22Rv1 (cell line): ENCODE results near the gene ADIPOQ.
A peak's percentile ranks its signal among the peaks of the same experiment; 100 is the strongest.
"Not testable (repeated sequence)": the region's sequence is repeated elsewhere in the genome, so short reads cannot be mapped to it uniquely, and the experiment has no call there.

ENCODE experiments used
- H3K27ac ChIP-seq: fragments of 450-650 bp; 2 replicates; pipeline ENCODE4 v1.5.1; 2017
- CTCF ChIP-seq: fragments of 450-650 bp; IDR thresholded peaks from 2 replicates; pipeline ENCODE4 v1.5.1; 2017; ENCODE audit warnings: mild to moderate bottlenecking
- ZFX ChIP-seq: fragments of 450-650 bp; IDR thresholded peaks from 2 replicates; pipeline ENCODE4 v1.6.1; 2017; ENCODE audit warnings: antibody characterized with exemption, borderline replicate concordance

ADIPOQ gene

GRCh38 chr3:186842426-186843038 is at the start of gene ADIPOQ:
Gene ADIPOQ (plus strand): TSS chr3:186842710. CDS start chr3:186853059, 10,349 bp downstream.
- TF ChIP-seq CTCF (no peak), ZFX (no peak)
- H3K27ac ChIP-seq: no peak within 1 kb of the TSS

GRCh38 chr3:186798239-186798874 is 44.2 kb upstream of the ADIPOQ start:
- H3K27ac ChIP-seq: no peak overlapping the region
- TF ChIP-seq ZFX (no peak), CTCF (no peak)

GRCh38 chr3:186800285-186800684 is 42.2 kb upstream of the ADIPOQ start:
- TF ChIP-seq CTCF (no peak), ZFX (no peak)
- H3K27ac ChIP-seq: 0 out of 2 replicates have a peak overlapping the region, but pooled peaks have one; percentile 12

- no peak overlapping the region for H3K27ac ChIP-seq
- TF ChIP-seq CTCF: no peak
- no peak for TF ChIP-seq ZFX
Observed at GRCh38 chr3:186802701-186803100, 39.8 kb upstream of the ADIPOQ start.

- not testable (repeated sequence) for H3K27ac ChIP-seq
Observed at GRCh38 chr3:186803447-186803846, 39.1 kb upstream of the ADIPOQ start.

- TF ChIP-seq ZFX (no peak), CTCF (no peak)
- peak within 1 kb of the TSS; percentile 95 for H3K27ac ChIP-seq
Observed at GRCh38 chr3:186806089-186807055, 36.1 kb upstream of the ADIPOQ start, which contains the start of gene RFC4. Gene RFC4 (minus strand): TSS chr3:186806482. CDS start chr3:186804713, 1,769 bp downstream.

- H3K27ac ChIP-seq: peak overlapping the region; percentile 95
- TF ChIP-seq ZFX (no peak), CTCF (no peak)
Observed at GRCh38 chr3:186807231-186807630, 35.3 kb upstream of the ADIPOQ start.
